ENCODE data around the gene CLIC3.

- TF ChIP-seq CTCF (IDR thresholded peaks at IDR 0.05 in 8 of 11, conservative IDR thresholded peaks at IDR 0.05 in 3 of 11), result no peak
- TF ChIP-seq POLR2A (IDR thresholded peaks at IDR 0.05), result no peak
Measured at GRCh38 chr9:136962163-136962562, 34.2 kb downstream of the CLIC3 start.

Measured in spleen (tissue), 7 donors.